A549 (cell line): ENCODE data around the gene VIT. TPM values are rescaled to one million over a fixed set of nuclear protein-coding genes. Genes with fewer than 3 reads are reported as not detected.

Experiments used
- ATAC-seq, 2 experiments: fragments of 200-7000 bp in 1 of 2; fragments of >200 bp in 1 of 2; cut with Nextera tagmentation in 1 of 2; cut with Tn5 transposase in 1 of 2; 3 replicates each; pipeline versions ENCODE4 v1.8.0 to v1.9.1; 2018 to 2020; ENCODE audit warnings: mild to moderate bottlenecking in 1 of 2, moderate library complexity in 1 of 2
- CTCF ChIA-PET: fragments of 300-600 bp; sonication (Branson Sonifier 250); formaldehyde crosslinking; extraction: SDS; loops from one replicate; lab custom pipeline; 2021; ENCODE audit warnings: antibody characterized with exemption, inconsistent platforms; lab: Yijun Ruan, JAX
- POLR2A ChIA-PET: fragments of 350-600 bp; formaldehyde crosslinking; extraction: SDS; loops from one replicate; lab custom pipeline; 2021; ENCODE audit warnings: antibody characterized with exemption, inconsistent platforms; lab: Yijun Ruan, JAX
- DNase-seq, 2 experiments: peaks; one replicate each; pipeline versions ENCODE4 v3.0.0 to v3.0.0-alpha.2; 2011 to 2016; ENCODE audit warnings: low read depth in 1 of 2, low spot score in 1 of 2
- FAIRE-seq: peaks from 2 replicates; lab custom pipeline; 2011; peaks lifted over from hg19 to GRCh38; lab: Jason Lieb, UNC
- H3K27ac ChIP-seq, 2 experiments: fragments of >200 bp; sonication (Bioruptor Twin); formaldehyde crosslinking; 3 replicates each; pipeline ENCODE4 v1.5.1; 2016 to 2017
- H3K4me1 ChIP-seq: fragments of >200 bp; sonication (Bioruptor Twin); formaldehyde crosslinking; 3 replicates; pipeline ENCODE4 v1.6.1; 2016
- H3K4me2 ChIP-seq: fragments of >200 bp; sonication (Bioruptor Twin); formaldehyde crosslinking; 3 replicates; pipeline ENCODE4 v1.6.1; 2016
- H3K4me3 ChIP-seq: fragments of >200 bp; sonication (Bioruptor Twin); formaldehyde crosslinking; 3 replicates; pipeline ENCODE4 v1.5.1; 2016
- H3K9me3 ChIP-seq: fragments of >200 bp; sonication (Bioruptor Twin); formaldehyde crosslinking; 3 replicates; pipeline ENCODE4 v1.6.1; 2016
- CBX2 ChIP-seq: fragments of 200-600 bp; sonication (generic); IDR thresholded peaks from 2 replicates; pipeline ENCODE4 v1.6.1; 2016; ENCODE audit warnings: low read depth, mild to moderate bottlenecking, borderline replicate concordance
- CHD2 ChIP-seq: fragments of 150-350 bp; IDR thresholded peaks from 2 replicates; pipeline ENCODE4 v1.6.1; 2014; ENCODE audit warnings: low read length; ENCODE audit not compliant: partially characterized antibody
- HOXA7 ChIP-seq: fragments of 250-450 bp; sonication (Bioruptor Pico); IDR thresholded peaks from 2 replicates; pipeline ENCODE4 v1.5.0; 2020; ENCODE audit warnings: mild to moderate bottlenecking, moderate library complexity
- POLR2A ChIP-seq: IDR thresholded peaks from 2 replicates; pipeline ENCODE4 v1.6.1; 2012; ENCODE audit warnings: mild to moderate bottlenecking, low read length
- RCOR1 ChIP-seq: fragments of 150-350 bp; IDR thresholded peaks from 2 replicates; pipeline ENCODE4 v1.6.1; 2014; ENCODE audit warnings: antibody characterized with exemption, low read length, low read depth
- WGBS: methylation state at CpG from one replicate; pipeline ENCODE4 v1.1.6; 2017; ENCODE audit errors: missing lambda C conversion rate; 5-methylcytosine and 5-hydroxymethylcytosine counted together
- polyA plus RNA-seq, 4 experiments: library from polyadenylated mRNA; depleted of rRNA in 3 of 4; stranded (reverse); fragments of >200 nt; fragmentation: RNase III in 1 of 4; extraction: RNeasy Plus Mini Kit Qiagen cat#74134 plus additional on column Dnase treatment in 1 of 4; gene quantifications; 2 replicates in 3 of 4; 3 replicates in 1 of 4; pipeline ENCODE4 v1.2.3, GENCODE V29; 2011 to 2017
- TF ChIP-seq, protein P1 (sequence below): IDR thresholded peaks from 2 replicates; pipeline ENCODE4 v1.6.1; 2012; ENCODE audit warnings: low read depth, borderline replicate concordance
- TF ChIP-seq, protein P2 (sequence below): fragments of 250-450 bp; sonication (Bioruptor Pico); IDR thresholded peaks from 2 replicates; pipeline ENCODE4 v1.5.0; 2021; ENCODE audit warnings: mild to moderate bottlenecking, moderate library complexity, borderline replicate concordance
- TF ChIP-seq, protein P3 (sequence below): fragments of >200 bp; sonication (Bioruptor Twin); formaldehyde crosslinking; IDR thresholded peaks from 2 replicates; pipeline ENCODE4 v1.6.1; 2016
- TF ChIP-seq, protein P4 (sequence below): fragments of 150-350 bp; IDR thresholded peaks from 2 replicates; pipeline ENCODE4 v1.6.1; 2014; ENCODE audit warnings: low read depth, mild to moderate bottlenecking, low read length
- TF ChIP-seq, protein P5 (sequence below): IDR thresholded peaks from 2 replicates; pipeline ENCODE4 v1.6.1; 2012

The VIT gene
- polyA plus RNA-seq, 2 of the 4 experiments (the other 2 are of a cell fraction) = not detected

DNA sequence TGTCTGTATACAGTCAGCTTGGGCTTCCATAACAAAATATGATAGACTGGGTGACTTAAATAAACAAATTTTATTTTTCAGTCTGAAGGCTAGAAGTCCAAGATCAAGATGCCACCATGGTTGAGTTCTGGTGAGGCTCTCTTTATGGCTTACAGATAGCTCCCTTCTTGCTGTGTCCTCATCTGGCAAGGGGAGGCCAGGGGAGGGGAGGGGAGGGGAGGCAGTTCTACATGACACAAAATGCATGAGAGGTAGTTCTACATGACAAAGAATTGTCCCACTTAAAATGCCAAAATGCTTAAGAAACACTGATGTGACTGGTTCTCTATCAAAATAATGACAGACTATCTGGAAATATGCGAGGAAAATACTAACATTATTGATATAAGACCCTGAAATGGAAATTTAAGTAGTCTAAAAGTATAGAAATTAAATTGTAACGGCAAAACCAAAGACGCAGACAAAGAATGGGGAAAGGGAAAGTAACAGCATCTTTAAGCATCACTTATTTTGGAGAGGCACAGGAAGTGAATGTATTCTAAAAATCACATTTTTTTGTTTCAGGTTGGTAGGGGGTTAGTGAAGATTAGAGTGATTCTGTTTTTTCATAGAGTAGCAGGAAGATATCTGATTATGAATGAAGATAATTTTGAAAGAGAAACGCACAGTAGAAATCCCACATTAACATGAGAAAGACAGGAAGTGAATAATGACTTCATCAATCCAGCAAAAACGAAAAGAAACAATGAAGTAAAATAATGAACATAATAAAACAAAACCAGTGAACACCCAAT, 138.4 kb downstream of the VIT start (continued):
- TF ChIP-seq, protein P1, sequence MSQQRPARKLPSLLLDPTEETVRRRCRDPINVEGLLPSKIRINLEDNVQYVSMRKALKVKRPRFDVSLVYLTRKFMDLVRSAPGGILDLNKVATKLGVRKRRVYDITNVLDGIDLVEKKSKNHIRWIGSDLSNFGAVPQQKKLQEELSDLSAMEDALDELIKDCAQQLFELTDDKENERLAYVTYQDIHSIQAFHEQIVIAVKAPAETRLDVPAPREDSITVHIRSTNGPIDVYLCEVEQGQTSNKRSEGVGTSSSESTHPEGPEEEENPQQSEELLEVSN = no peak
- TF ChIP-seq, protein P2, sequence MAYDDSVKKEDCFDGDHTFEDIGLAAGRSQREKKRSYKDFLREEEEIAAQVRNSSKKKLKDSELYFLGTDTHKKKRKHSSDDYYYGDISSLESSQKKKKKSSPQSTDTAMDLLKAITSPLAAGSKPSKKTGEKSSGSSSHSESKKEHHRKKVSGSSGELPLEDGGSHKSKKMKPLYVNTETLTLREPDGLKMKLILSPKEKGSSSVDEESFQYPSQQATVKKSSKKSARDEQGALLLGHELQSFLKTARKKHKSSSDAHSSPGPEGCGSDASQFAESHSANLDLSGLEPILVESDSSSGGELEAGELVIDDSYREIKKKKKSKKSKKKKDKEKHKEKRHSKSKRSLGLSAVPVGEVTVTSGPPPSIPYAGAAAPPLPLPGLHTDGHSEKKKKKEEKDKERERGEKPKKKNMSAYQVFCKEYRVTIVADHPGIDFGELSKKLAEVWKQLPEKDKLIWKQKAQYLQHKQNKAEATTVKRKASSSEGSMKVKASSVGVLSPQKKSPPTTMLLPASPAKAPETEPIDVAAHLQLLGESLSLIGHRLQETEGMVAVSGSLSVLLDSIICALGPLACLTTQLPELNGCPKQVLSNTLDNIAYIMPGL (CRISPR knock-in tag) = no peak
- TF ChIP-seq, protein P3, sequence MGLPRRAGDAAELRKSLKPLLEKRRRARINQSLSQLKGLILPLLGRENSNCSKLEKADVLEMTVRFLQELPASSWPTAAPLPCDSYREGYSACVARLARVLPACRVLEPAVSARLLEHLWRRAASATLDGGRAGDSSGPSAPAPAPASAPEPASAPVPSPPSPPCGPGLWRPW = no peak
- no peak for TF ChIP-seq CBX2
- TF ChIP-seq, protein P4, sequence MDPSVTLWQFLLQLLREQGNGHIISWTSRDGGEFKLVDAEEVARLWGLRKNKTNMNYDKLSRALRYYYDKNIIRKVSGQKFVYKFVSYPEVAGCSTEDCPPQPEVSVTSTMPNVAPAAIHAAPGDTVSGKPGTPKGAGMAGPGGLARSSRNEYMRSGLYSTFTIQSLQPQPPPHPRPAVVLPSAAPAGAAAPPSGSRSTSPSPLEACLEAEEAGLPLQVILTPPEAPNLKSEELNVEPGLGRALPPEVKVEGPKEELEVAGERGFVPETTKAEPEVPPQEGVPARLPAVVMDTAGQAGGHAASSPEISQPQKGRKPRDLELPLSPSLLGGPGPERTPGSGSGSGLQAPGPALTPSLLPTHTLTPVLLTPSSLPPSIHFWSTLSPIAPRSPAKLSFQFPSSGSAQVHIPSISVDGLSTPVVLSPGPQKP = no peak

DNA sequence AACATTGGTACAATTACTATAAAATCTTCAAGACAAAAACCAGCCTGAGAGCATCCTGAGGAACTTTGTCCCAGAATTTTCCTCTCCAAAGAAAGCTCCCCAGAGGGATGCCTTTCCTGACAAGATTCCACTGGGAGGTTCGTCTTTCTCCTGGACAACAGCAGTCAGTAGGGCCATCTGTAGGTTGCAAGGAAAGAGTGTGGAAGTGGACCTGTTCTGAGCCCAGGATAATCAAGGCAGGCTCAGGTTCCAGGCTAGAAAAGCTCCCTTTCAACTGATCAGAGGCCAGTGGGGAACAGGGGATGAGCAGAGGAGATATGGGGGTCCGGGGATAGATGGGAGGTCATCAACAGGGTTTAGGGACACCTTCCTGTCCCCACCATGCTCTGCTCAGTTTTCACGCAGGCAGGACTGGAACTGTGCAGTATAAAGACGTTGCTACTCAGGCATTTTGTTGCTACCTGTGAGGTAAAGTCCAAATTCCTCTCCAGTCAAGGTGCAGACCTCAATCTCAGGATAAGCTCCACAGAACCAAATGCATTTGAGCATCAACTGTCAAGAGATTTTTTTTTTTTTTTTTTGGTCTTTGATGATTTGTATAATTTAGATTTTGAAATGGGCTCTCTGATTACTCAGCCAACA, 143.6 kb downstream of the VIT start:
- ATAC-seq = peak in 1 of 2 experiments; percentile 52; a peak in 3 of 6 replicates
- POLR2A ChIA-PET = no interaction called here

DNA sequence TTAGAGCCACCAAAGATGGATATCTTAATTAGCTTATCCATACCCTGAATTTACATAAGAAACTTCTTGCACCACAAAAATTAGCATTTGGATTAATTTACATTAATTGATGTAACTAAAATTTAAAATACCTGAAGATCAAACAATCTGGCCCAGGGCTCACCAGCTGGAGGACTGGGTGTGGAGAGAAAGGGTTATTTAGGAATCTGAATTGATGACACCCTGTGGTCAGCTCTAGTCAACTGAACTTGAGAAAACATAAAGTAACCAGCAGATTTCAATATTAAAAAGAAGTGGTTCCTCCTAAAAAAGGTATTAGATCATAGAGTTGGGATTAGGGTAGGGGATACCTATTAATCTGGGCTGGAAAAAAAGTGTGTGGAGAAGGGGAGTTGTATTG, 147.3 kb downstream of the VIT start:
- ChIA-PET CTCF (no interaction called here), POLR2A (no interaction called here)
- Histone ChIP-seq H3K4me3 (no peak overlapping the region), H3K9me3 (no peaks in the 10 kb centered on the region), H3K4me1 (no peaks in the 10 kb centered on the region), H3K4me2 (no peak overlapping the region), H3K27ac (no peak overlapping the region)
- TF ChIP-seq CHD2 = no peak
- no peak for TF ChIP-seq RCOR1
- FAIRE-seq (no peak), ATAC-seq (no peak), DNase-seq (no peak)

More for the DNA sequence above, 143.6 kb downstream of the VIT start:
- Histone ChIP-seq H3K9me3 (no peaks in the 10 kb centered on the region), H3K27ac (no peak overlapping the region), H3K4me3 (no peak overlapping the region), H3K4me1 (no peaks in the 10 kb centered on the region), H3K4me2 (no peak overlapping the region)
- 84% methylated on average over 4 of the region's 4 CpGs for WGBS
- FAIRE-seq = no peak
- no peak for DNase-seq
- TF ChIP-seq, protein P2 (CRISPR knock-in tag) = no peak
- TF ChIP-seq HOXA7 (no peak), POLR2A (no peak), CBX2 (no peak)
- TF ChIP-seq, protein P4 = no peak
- TF ChIP-seq, protein P5, sequence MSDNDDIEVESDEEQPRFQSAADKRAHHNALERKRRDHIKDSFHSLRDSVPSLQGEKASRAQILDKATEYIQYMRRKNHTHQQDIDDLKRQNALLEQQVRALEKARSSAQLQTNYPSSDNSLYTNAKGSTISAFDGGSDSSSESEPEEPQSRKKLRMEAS = no peak
- CTCF ChIA-PET = interaction anchor here (0.6 to 1.4 kb wide), 5 partner anchors 14 to 426 kb away, joined by 3 to 5 read pairs (median 4); no protein-coding TSS in a partner anchor
